GM19099 (cell line): ENCODE measurements around the gene AHI1.

Source experiments
- POLR2A ChIP-seq: IDR thresholded peaks from 3 replicates; pipeline ENCODE4 v1.6.1; 2011; ENCODE audit warnings: low read depth; ENCODE audit not compliant: insufficient read length; ENCODE audit errors: extremely low read depth

The AHI1 gene

DNA sequence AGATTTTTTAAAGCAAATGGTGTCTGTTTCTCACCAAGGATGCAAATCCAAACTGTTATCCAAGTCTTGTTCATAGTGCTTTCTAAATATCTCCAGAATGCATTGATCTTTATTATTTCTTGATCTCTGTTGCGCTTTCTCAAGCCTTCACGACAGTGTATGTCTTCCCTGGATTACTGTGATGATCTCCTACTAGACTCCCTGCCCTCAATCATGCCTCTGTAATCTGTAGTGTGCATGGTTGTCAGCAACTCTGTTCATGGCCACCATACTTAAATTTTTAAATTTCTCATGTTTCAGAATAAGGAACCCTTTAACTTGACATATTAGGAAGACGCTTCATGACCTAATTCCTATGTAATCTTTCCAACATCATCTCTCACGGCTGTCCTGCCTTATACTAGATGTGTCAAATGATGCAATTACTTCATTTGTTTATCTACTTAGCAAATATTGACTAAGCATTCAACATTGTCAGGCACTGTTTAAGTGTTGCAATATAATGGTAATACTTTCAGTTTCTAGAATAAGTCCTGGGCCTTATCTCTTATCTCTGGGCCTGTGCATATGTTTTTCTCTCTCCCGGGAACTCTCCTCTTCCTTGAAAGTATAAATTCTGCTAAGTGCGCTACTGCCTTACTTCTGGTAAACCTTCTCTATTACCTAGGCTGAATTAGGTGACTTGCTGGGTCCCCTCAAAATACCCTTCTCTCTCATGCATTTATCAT lies 25.6 kb upstream of the AHI1 start:
- no peak for TF ChIP-seq POLR2A

DNA sequence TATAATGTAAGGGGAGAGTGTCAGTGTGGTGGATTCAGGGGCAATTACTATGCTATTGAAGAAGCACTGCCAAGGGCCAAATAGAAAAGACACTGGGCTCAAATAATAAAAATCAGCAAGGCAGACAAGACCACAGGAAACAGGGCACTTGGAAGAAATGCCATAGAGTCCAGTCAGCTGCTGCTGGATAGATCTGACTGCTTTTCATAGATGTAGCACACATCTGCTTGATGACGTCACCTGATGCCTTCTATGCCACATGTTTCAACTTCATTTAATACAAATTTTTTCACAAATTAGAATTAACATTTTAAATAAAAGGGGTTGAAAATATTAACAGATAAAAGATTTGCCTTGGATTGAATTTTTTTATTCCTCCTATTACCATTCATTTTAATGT lies 23.9 kb upstream of the AHI1 start:
- no peak for TF ChIP-seq POLR2A

DNA sequence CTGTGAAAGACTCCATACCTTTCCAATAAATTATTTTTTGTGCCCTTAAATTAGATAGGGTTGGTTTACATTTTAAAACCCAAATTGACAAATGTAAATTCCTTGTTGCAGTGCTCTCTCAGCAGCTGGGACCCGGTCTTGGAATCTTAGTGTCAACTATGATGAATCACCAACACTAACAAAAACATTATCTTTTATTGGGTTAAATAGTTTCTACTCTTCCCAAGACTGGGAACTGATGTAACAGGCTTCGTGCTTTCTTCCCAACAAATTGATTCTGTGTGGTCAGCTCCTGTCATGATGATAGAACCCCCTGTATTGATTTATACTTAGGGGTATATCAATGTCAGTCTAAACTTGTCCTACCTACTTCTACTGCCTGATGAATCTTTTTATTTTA lies 23.2 kb upstream of the AHI1 start:
- no peak for TF ChIP-seq POLR2A

DNA sequence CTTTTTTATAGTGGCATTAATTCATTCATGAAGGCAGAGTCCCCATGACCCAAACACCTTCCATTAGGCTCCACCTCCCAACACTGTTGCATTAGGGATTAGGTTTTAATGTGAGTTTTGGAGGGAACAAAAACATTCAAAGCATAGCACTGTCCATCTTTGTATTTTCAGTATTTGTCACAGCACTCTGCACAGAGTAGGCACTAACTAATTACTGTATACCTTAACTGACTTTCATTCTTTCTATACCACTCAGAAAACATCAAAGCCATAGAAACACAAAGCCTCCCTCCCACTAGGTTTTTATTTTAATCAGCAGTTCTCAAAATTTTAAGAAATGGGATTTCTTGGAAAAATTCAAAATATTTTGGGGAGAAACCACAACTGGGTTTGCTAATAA lies 21.8 kb upstream of the AHI1 start:
- no peak for TF ChIP-seq POLR2A

DNA sequence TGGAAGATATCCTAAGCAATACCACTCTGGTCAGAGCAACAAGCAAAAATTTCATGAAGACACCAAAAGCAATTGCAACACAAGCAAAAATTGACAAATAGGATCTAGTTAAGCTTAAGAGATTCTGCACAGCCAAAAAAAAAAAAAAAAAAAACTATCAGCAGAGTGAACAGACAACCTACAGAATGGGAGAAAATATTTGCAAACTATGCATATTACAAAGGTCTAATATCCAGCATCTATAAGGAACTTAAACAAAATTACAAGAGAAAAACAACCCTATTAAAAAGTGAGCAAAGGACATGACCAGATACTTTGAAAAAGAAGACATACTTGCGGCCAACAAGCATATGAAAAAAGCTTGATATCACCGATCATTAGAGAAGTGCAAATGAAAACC lies 20.0 kb upstream of the AHI1 start:
- no peak for TF ChIP-seq POLR2A

DNA sequence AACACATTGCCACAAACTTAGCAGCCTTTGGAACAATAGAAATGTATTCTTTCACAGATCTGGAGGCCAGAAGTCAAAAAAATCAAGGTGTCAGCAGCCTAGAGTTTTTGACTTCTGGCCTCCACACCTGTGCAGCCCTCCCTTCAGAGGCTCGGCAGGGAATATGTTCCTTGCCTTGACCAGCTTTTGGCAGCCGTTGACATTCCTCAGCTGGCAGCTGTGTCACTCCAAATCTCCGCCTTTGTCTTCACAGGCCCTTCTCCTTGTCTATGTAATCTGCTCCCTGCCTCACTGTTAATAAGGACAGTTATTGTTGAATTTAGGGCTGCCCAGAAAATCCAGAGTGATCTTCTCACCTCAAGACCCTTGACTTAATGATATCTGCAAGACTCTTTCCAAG lies 17.2 kb upstream of the AHI1 start:
- no peak for TF ChIP-seq POLR2A

DNA sequence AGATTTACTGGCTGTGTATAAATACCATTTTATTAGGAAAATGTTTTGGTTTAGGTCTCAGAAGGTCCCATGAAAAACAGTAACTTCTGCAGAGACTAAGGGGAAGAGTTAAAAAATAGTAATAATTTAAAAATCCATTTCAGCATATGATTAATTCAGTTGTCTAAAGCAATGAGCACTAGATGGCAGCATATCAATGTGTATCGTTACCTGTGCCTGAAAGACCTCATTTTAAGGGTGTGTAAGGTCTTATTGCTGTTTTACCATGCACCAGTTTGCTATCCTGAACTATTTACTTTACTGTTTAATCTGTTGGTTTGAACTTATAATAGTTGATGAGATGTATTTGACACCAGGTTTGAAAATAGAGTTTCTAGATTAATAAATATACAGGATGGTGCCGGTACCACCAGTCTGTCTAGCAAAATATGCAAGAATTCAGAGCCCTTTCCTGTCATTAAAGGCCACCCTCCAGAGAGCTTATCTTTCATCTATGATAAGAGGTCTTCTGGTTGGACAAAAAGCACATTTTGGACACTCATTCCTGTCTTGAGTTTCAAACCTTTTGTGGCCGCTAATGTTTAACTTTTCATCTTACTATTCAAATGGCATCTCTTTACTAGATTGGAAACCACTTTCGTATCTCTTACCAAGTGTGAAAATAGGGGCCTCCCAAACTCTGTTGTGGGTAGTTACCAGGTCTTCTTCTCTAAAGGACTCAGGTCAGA lies 8.9 kb upstream of the AHI1 start:
- TF ChIP-seq POLR2A: no peak

DNA sequence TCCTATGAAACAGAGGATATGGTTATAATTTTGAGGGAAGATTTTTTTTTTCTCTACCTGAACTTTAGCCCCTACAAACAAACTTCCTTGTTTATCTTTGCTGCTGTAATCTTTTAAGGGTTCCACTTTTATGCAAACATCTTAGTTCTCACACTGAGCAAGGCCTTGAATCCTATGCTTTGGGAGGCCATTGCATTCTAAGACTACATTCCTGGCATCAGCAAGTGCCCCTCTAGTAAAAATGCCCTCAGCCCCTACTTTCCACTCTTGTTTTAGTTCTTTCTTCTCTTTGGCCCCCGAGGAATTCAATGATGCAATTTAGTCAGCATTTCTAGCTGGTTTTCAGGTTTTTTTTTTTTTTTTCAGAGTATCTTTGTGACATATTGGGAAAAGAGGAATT lies 8.1 kb upstream of the AHI1 start:
- TF ChIP-seq POLR2A: no peak

DNA sequence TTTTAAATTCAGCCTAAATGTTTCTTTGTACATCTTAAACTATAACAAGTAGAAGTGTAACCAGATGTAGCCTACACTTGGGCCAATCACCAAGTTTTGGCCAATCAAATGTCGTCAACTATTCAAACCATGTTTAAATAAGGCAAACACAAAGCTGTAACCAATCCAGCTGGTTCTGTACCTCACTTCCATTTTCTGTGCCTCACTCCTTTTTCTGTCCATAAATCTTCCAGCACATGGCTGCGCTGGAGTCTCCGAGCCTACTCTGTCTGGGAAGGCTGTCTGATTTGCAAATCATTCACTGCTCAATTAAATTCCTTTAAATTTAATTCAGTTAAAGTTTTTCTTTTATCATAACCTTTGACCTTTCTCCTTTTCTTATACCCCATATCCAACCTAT lies 7.7 kb upstream of the AHI1 start:
- TF ChIP-seq POLR2A: no peak

DNA sequence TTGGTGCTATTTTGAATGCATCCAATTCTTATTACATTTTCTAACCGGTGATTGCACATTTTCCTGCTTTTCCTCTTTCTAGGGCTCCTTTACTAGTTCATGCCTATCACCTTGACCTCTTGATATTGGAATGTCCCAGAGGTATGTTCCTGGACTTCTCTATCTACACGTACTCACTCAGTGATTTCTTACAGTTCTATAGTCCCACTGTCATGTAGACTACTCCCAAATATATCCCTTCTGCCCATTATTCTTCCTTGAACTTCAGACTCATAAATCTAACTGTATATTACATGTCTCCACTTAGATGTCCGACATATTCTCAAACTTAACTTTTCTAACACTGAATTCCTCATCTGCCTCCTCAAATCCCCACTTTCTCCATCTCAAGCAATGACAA lies 7.2 kb upstream of the AHI1 start:
- TF ChIP-seq POLR2A: no peak

DNA sequence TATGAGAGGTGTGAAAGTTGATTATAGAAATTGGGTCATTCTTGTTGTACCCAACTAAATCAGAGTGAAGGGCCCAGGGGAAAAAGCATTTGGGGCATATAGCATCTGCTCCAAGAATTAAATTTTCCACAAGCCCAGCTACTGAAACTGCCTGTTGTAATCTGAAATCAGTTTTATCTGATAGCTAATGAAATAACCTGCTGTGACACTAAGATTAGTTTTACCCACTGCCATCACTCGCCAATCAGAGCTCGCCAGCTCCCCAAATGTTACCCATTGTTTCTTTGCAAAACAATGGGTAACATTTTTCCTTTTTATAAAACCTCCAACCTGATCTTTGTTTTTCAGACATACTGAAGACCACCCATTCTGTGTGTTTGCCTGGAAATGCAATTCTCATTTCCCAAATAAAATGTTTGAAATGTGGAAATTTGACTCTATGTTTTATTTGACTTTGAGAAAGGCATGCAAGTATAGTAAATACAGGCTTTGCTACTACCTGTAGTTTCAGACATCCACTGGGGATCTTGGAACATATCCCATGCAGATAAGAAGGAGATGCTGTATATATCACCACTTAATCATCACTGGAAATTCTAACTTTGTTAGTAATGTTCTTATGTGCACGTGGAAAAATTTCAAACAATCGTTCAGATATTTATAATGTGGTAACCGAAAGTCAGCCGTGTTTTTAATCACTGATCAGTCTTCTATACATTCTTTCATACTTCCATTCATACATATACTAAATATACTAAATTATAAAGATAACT lies 6.3 kb upstream of the AHI1 start:
- no peak for TF ChIP-seq POLR2A

DNA sequence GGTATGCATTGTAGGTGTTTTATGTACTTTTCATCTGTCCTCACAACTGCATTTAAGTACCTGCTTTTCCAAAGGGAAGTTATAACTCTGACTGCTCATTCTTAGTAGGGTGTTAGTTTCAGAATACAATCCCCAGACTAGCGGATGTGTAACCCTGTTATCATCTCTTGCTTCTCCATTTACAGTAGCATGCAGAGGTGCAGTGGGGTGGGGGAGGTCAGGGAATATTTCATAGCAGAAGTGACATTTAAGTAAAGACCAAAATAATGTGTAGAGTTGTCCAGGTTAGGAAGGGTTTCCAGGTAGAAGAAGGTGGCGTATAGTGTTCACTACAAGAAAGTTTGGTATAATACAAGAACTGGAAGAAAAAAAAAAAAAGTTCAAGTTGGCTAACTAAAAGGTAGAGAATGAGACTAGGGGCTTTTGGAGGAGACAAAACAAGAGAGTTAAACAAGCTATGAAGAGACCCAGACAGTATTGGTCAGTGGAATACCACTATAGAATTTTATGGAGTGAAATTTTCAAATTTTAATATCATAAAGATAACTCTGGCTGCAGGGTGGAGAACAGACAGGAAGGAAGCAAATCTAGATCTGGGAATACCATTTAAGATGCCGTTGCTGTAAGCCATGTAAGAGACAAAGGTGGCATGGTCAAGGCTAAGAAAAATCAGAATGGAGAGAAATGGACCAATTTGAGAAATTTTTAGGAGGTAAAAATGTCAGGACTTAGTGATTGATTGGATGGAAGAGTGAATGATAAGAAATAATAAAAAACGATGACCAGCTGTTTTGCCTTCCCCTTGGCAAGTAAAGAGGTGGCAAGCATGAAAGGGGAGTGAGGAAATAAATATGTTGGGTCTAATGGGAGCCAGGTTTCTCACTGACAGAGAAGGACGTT lies 2.2 kb upstream of the AHI1 start:
- no peak for TF ChIP-seq POLR2A

DNA sequence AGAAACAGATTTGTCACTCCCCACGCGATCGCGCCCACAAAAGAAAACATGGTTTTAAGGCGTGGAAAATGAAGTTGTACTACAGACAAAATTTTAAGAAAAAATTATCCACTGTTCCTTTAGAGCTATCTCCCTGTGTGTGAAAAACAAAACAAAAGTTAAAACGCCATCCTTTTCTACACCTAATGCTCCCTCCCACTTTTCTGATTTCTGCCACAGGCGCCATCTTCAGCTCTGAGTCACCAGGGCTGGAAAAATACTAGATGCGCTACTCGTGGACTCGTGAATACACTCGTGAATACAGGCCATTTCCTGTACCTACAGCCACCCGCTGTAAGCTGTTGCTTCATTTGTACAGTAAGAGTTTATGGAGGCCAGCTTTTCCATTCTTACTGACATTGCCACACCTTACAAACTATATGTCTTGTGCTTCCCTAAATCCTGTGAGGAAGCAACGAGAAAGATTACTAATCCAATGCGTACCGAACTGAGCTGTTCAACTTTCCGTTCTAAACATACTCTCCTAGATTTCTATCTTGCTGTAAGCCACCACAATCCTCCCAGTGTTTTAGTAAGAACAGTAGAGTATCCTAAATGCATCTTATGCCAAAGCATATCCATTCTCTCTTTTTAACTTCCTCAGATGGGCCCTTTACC lies 773 bp upstream of the AHI1 start:
- no peak for TF ChIP-seq POLR2A

DNA sequence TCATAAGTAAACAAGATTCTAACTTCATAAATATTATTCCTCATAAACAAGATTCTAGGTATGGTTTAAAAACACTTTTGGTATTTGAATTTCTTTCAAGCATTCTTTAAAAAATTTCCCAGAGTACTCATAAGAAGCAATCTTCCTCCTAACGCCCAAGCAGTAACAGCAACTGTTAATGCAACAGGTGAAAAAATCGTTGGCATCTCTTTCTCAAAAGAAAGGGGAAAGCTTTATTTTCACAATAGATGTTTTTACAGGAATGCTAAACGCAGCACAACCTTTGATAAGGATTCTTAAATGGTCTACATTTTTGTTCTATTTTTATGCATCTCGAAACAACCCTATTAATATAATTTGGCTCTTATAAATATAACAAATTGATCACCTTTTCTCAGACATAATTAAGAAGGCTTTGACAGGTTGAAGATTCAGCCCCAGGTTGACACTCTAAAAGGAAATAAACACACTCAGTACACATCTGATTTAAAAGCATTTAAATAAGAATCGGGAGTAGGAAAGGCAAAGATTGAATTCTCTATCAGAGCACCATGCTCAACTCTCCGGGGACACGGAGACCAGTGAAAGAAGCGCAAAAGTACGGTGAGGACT lies 634 bp downstream of the AHI1 start:
- TF ChIP-seq POLR2A: no peak
